SK-N-SH treated with all-trans-retinoic acid at 6 μM for 48 hours (cell line): ENCODE data around the gene MFSD6.
A peak's percentile ranks its signal among the peaks of the same experiment; 100 is the strongest.

Experiments used
- ATAC-seq: fragments of 200-7000 bp; cut with Tn5 transposase; 3 replicates; pipeline ENCODE4 v1.9.1; 2020; ENCODE audit warnings: mild to moderate bottlenecking, moderate library complexity
- BACH2 ChIP-seq: fragments of 250-450 bp; sonication (Bioruptor Pico); IDR thresholded peaks from 2 replicates; pipeline ENCODE4 v1.9.0; 2021; ENCODE audit warnings: mild to moderate bottlenecking, borderline replicate concordance
- CREB5 ChIP-seq: fragments of 250-450 bp; sonication (Bioruptor Pico); IDR thresholded peaks from 2 replicates; pipeline ENCODE4 v1.5.1; 2020; ENCODE audit warnings: low read depth, mild to moderate bottlenecking, moderate library complexity
- CSDC2 ChIP-seq: fragments of 250-450 bp; sonication (Bioruptor Pico); IDR thresholded peaks from 2 replicates; pipeline ENCODE4 v1.5.0; 2020; ENCODE audit warnings: mild to moderate bottlenecking, moderate library complexity
- CSRNP3 ChIP-seq: fragments of 250-450 bp; sonication (Bioruptor Pico); IDR thresholded peaks from 2 replicates; pipeline ENCODE4 v1.5.1; 2021; ENCODE audit warnings: mild to moderate bottlenecking, moderate library complexity
- ISL1 ChIP-seq: fragments of 250-450 bp; sonication (Bioruptor Pico); IDR thresholded peaks from 2 replicates; pipeline ENCODE4 v2.1.2; 2022; ENCODE audit warnings: mild to moderate bottlenecking, moderate library complexity
- OSR1 ChIP-seq: fragments of 250-450 bp; sonication (Bioruptor Pico); IDR thresholded peaks from 2 replicates; pipeline ENCODE4 v1.8.0; 2022; ENCODE audit warnings: moderate library complexity, mild to moderate bottlenecking, inconsistent platforms
- PATZ1 ChIP-seq: fragments of 250-450 bp; sonication (Bioruptor Pico); IDR thresholded peaks from 2 replicates; pipeline ENCODE4 v1.8.0; 2020; ENCODE audit warnings: mild to moderate bottlenecking, moderate library complexity, borderline replicate concordance
- POU6F1 ChIP-seq: fragments of 250-450 bp; sonication (Bioruptor Pico); IDR thresholded peaks from 2 replicates; pipeline ENCODE4 v1.8.0; 2021; ENCODE audit warnings: low read depth, mild to moderate bottlenecking, moderate library complexity, borderline replicate concordance
- RARB ChIP-seq: fragments of 250-450 bp; sonication (Bioruptor Pico); IDR thresholded peaks from 2 replicates; pipeline ENCODE4 v1.8.0; 2021; ENCODE audit warnings: mild to moderate bottlenecking, moderate library complexity
- SNAI2 ChIP-seq: fragments of 250-450 bp; sonication (Bioruptor Pico); IDR thresholded peaks from 2 replicates; pipeline ENCODE4 v1.5.0; 2020; ENCODE audit warnings: mild to moderate bottlenecking, moderate library complexity
- TOX ChIP-seq: fragments of 250-450 bp; sonication (Bioruptor Pico); IDR thresholded peaks from 2 replicates; pipeline ENCODE4 v1.8.0; 2021; ENCODE audit warnings: mild to moderate bottlenecking, moderate library complexity, borderline replicate concordance
- TSHZ2 ChIP-seq: fragments of 250-450 bp; sonication (Bioruptor Pico); IDR thresholded peaks from 2 replicates; pipeline ENCODE4 v1.5.0; 2020; ENCODE audit warnings: mild to moderate bottlenecking, moderate library complexity
- ZC3H10 ChIP-seq: fragments of 250-450 bp; sonication (Bioruptor Pico); IDR thresholded peaks from 2 replicates; pipeline ENCODE4 v1.5.1; 2021; ENCODE audit warnings: mild to moderate bottlenecking, moderate library complexity
- ZFP3 ChIP-seq: fragments of 250-450 bp; sonication (Bioruptor Pico); IDR thresholded peaks from 2 replicates; pipeline ENCODE4 v1.5.0; 2020; ENCODE audit warnings: mild to moderate bottlenecking, moderate library complexity
- ZNF565 ChIP-seq: fragments of 450-650 bp; formaldehyde crosslinking; conservative IDR thresholded peaks from 2 replicates; pipeline ENCODE4 v1.5.0; 2020; ENCODE audit warnings: low read depth, mild to moderate bottlenecking, moderate library complexity
- ZNF8 ChIP-seq: fragments of 450-650 bp; formaldehyde crosslinking; IDR thresholded peaks from 2 replicates; pipeline ENCODE4 v1.5.0; 2020; ENCODE audit warnings: mild to moderate bottlenecking, moderate library complexity

MFSD6 gene

GRCh38 chr2:190534310-190535120 lies 126.4 kb downstream of the MFSD6 start, which contains the start of gene NEMP2:
TSS of gene NEMP2 (minus strand) at chr2:190534722. CDS start at chr2:190534655, 67 bp downstream.
- peak; percentile 67; the same call in 1 of the 2 replicates for TF ChIP-seq ZFP3
- TF ChIP-seq TOX (CRISPR knock-in tag) = no peak
- 0 out of 2 replicates have a peak, but pooled peaks have one; percentile 5 for TF ChIP-seq ZC3H10 (CRISPR knock-in tag)
- no peak for TF ChIP-seq CREB5
- 0 out of 2 replicates have a peak, but pooled peaks have one; percentile 24 for TF ChIP-seq TSHZ2 (CRISPR knock-in tag)
- no peak for TF ChIP-seq CSRNP3 (CRISPR knock-in tag)
- no peak for TF ChIP-seq PATZ1 (CRISPR knock-in tag)
- TF ChIP-seq RARB = no peak
- ATAC-seq = peak; percentile 91

- ATAC-seq = no peak; the same call in 2 of the 3 replicates
- no peak for TF ChIP-seq ZC3H10 (CRISPR knock-in tag)
- no peak for TF ChIP-seq ZNF8 (CRISPR knock-in tag)
- no peak for TF ChIP-seq TSHZ2 (CRISPR knock-in tag)
- TF ChIP-seq SNAI2 (CRISPR knock-in tag) = no peak
- TF ChIP-seq RARB = no peak
- TF ChIP-seq ZNF565 = no peak
- TF ChIP-seq POU6F1 (CRISPR knock-in tag) = no peak
- no peak for TF ChIP-seq BACH2 (CRISPR knock-in tag)
- no peak for TF ChIP-seq CREB5
- no peak for TF ChIP-seq PATZ1 (CRISPR knock-in tag)
- no peak for TF ChIP-seq CSDC2 (CRISPR knock-in tag)
- TF ChIP-seq OSR1 (CRISPR knock-in tag) = no peak
- TF ChIP-seq CSRNP3 (CRISPR knock-in tag) = no peak
- no peak for TF ChIP-seq ISL1 (CRISPR knock-in tag)
- TF ChIP-seq TOX (CRISPR knock-in tag) = no peak
- TF ChIP-seq, all 23 proteins: peak for 0
Measured at GRCh38 chr2:190535121-190535439, 126.9 kb downstream of the MFSD6 start.
